GM19463 (cell line): Measurements from ENCODE around the gene TKTL1.

ENCODE experiments used
- ATAC-seq: cut with Tn5 transposase; IDR thresholded peaks from one replicate; pipeline ENCODE4 v1.9.1; 2021; ENCODE audit warnings: mild to moderate bottlenecking, moderate library complexity; ENCODE audit not compliant: unreplicated experiment

TKTL1 gene

GRCh38 chrX:154358829-154359228 lies 63.2 kb downstream of the TKTL1 start:
- ATAC-seq = no peak

- no peak for ATAC-seq
Measured at GRCh38 chrX:154359362-154360154, 64.0 kb downstream of the TKTL1 start.

GRCh38 chrX:154360155-154360713 lies 64.6 kb downstream of the TKTL1 start:
- no peak for ATAC-seq

- ATAC-seq = no peak
Measured at GRCh38 chrX:154362085-154362742, 66.6 kb downstream of the TKTL1 start.

GRCh38 chrX:154363706-154364439 lies 68.3 kb downstream of the TKTL1 start:
- ATAC-seq = no peak

- no peak for ATAC-seq
Measured at GRCh38 chrX:154365052-154365600, 69.5 kb downstream of the TKTL1 start.

- ATAC-seq = no peak
Measured at GRCh38 chrX:154365997-154366665, 70.5 kb downstream of the TKTL1 start.

GRCh38 chrX:154366666-154367055 lies 71.1 kb downstream of the TKTL1 start:
- ATAC-seq = no peak

GRCh38 chrX:154367474-154368308 lies 72.1 kb downstream of the TKTL1 start:
- ATAC-seq = no peak

- peak; percentile 34 for ATAC-seq
Measured at GRCh38 chrX:154368630-154369448, 73.2 kb downstream of the TKTL1 start.

- ATAC-seq = no peak
Measured at GRCh38 chrX:154369449-154370299, 74.1 kb downstream of the TKTL1 start.

GRCh38 chrX:154370300-154371016 lies 74.9 kb downstream of the TKTL1 start:
- no peak for ATAC-seq

- peak; percentile 41 for ATAC-seq
Measured at GRCh38 chrX:154371017-154371788, 75.6 kb downstream of the TKTL1 start.

GRCh38 chrX:154371789-154372300 lies 76.2 kb downstream of the TKTL1 start:
- ATAC-seq = peak; percentile 1

GRCh38 chrX:154372612-154373022 lies 77.0 kb downstream of the TKTL1 start:
- peak; percentile 26 for ATAC-seq
